ENCODE data around the gene JOSD1. TPM values are rescaled to one million over a fixed set of nuclear protein-coding genes. Genes with fewer than 3 reads are reported as not detected.

JOSD1 gene
- total RNA-seq, 1 experiment from 2014 or later = 55.3 TPM

- Mint-ChIP-seq H3K4me1 (ENCODE audit: low read depth, unreplicated experiment) (peaks cover 11% of the 10 kb centered on the region), H3K36me3 (ENCODE audit: insufficient read depth, unreplicated experiment) (peaks cover 24% of the 10 kb centered on the region)
- intact Hi-C loops (cut with micrococcal nuclease; ENCODE audit: unreplicated experiment) = no loop called here
Measured at GRCh38 chr22:38715852-38716251, 15.1 kb upstream of the JOSD1 start.

GRCh38 chr22:38715176-38715764 is 14.5 kb upstream of the JOSD1 start:
- intact Hi-C loops (cut with micrococcal nuclease; ENCODE audit: unreplicated experiment) = no loop called here
- Mint-ChIP-seq H3K4me3 (ENCODE audit: unreplicated experiment) (no peak overlapping the region), H3K27ac (ENCODE audit: unreplicated experiment) (no peak overlapping the region), H3K27me3 (ENCODE audit: insufficient read depth, unreplicated experiment) (no peaks in the 10 kb centered on the region), H3K9me3 (ENCODE audit: unreplicated experiment) (no peaks in the 10 kb centered on the region), H3K4me1 (ENCODE audit: low read depth, unreplicated experiment) (peaks cover 14% of the 10 kb centered on the region), H3K36me3 (ENCODE audit: insufficient read depth, unreplicated experiment) (peaks cover 29% of the 10 kb centered on the region)
- no peaks in the 10 kb centered on the region for H3K27me3 ChIP-seq (replicated peaks; ENCODE audit: control insufficient read depth, insufficient read depth, low read length)
- H3K9me3 ChIP-seq = no peaks in the 10 kb centered on the region
- no peak for TF ChIP-seq CTCF (IDR thresholded peaks at IDR 0.05; ENCODE audit: insufficient read depth in 1 of 2, low read depth in 1 of 2, low read length in 1 of 2, severe bottlenecking in 1 of 2, unreplicated experiment in 1 of 2)
- H3K36me3 ChIP-seq (ENCODE audit: control insufficient read depth, insufficient read depth, low read length) = peaks cover 7% of the 10 kb centered on the region
- ChIA-PET POLR2A (interaction anchor here (1.5 kb wide), 1 partner anchor 10 kb away, joined by 4 read pairs; the partner anchor contains the start of gene GTPBP1), CTCF (interaction anchor here (1.4 kb wide), 1 partner anchor 10 kb away, joined by 5 read pairs; no protein-coding TSS in a partner anchor)
- BruUV-seq (replicated peaks) = no TSS peak
- DNase-seq = no peak
- H3K4me3 ChIP-seq (ENCODE audit: low read depth, low read length) = no peak overlapping the region
- H3K4me1 ChIP-seq = no peaks in the 10 kb centered on the region

More at GRCh38 chr22:38715852-38716251, 15.1 kb upstream of the JOSD1 start:
- peaks cover 7% of the 10 kb centered on the region for H3K36me3 ChIP-seq (ENCODE audit: control insufficient read depth, insufficient read depth, low read length)
- no peaks in the 10 kb centered on the region for H3K4me1 ChIP-seq
- ChIA-PET POLR2A (interaction anchor here (1.5 kb wide), 1 partner anchor 10 kb away, joined by 4 read pairs; the partner anchor contains the start of gene GTPBP1), CTCF (interaction anchor here (1.4 kb wide), 1 partner anchor 9 kb away, joined by 5 read pairs; no protein-coding TSS in a partner anchor)
- H3K9me3 Mint-ChIP-seq (ENCODE audit: unreplicated experiment) = no peaks in the 10 kb centered on the region
- no peak for TF ChIP-seq CTCF (IDR thresholded peaks at IDR 0.05; ENCODE audit: insufficient read depth in 1 of 2, low read depth in 1 of 2, low read length in 1 of 2, severe bottlenecking in 1 of 2, unreplicated experiment in 1 of 2)
- no peak overlapping the region for H3K4me3 Mint-ChIP-seq (ENCODE audit: unreplicated experiment)
- no peaks in the 10 kb centered on the region for H3K27me3 ChIP-seq (replicated peaks; ENCODE audit: control insufficient read depth, insufficient read depth, low read length)
- no TSS peak for BruUV-seq (replicated peaks)
- H3K27ac Mint-ChIP-seq (ENCODE audit: unreplicated experiment) = no peak overlapping the region
- no peaks in the 10 kb centered on the region for H3K27me3 Mint-ChIP-seq (ENCODE audit: insufficient read depth, unreplicated experiment)
- no peak for DNase-seq
- no peak overlapping the region for H3K4me3 ChIP-seq (ENCODE audit: low read depth, low read length)
- no peaks in the 10 kb centered on the region for H3K9me3 ChIP-seq

- no peaks in the 10 kb centered on the region for H3K9me3 ChIP-seq
- H3K27me3 ChIP-seq (replicated peaks; ENCODE audit: control insufficient read depth, insufficient read depth, low read length) = no peaks in the 10 kb centered on the region
- Mint-ChIP-seq H3K9me3 (ENCODE audit: unreplicated experiment) (no peaks in the 10 kb centered on the region), H3K4me1 (ENCODE audit: low read depth, unreplicated experiment) (peaks cover 14% of the 10 kb centered on the region), H3K36me3 (ENCODE audit: insufficient read depth, unreplicated experiment) (peaks cover 31% of the 10 kb centered on the region), H3K27ac (ENCODE audit: unreplicated experiment) (no peak overlapping the region), H3K27me3 (ENCODE audit: insufficient read depth, unreplicated experiment) (no peaks in the 10 kb centered on the region), H3K4me3 (ENCODE audit: unreplicated experiment) (no peak overlapping the region)
- CTCF ChIA-PET = no interaction called here
- intact Hi-C loops (cut with micrococcal nuclease; ENCODE audit: unreplicated experiment) = no loop called here
- H3K4me1 ChIP-seq = no peaks in the 10 kb centered on the region
- H3K4me3 ChIP-seq (ENCODE audit: low read depth, low read length) = no peak overlapping the region
- BruUV-seq (replicated peaks) = no TSS peak
- no peak for TF ChIP-seq CTCF (IDR thresholded peaks at IDR 0.05; ENCODE audit: insufficient read depth in 1 of 2, low read depth in 1 of 2, low read length in 1 of 2, severe bottlenecking in 1 of 2, unreplicated experiment in 1 of 2)
- POLR2A ChIA-PET = no interaction called here
- peaks cover 7% of the 10 kb centered on the region for H3K36me3 ChIP-seq (ENCODE audit: control insufficient read depth, insufficient read depth, low read length)
- DNase-seq = no peak
Measured at GRCh38 chr22:38713921-38714320, 13.2 kb upstream of the JOSD1 start.
